GM12878 (cell line): ENCODE results near the gene SLC9C1. TPM values are rescaled to one million over a fixed set of nuclear protein-coding genes. Genes with fewer than 3 reads are reported as not detected.

Source experiments
- CBX3 ChIP-seq: fragments of 200-600 bp; sonication (generic); IDR thresholded peaks from 2 replicates; pipeline ENCODE4 v1.6.1; 2016; ENCODE audit warnings: low read depth, borderline replicate concordance
- ETV6 ChIP-seq, 2 experiments: fragments of 450-650 bp in 1 of 2; IDR thresholded peaks in 1 of 2; conservative IDR thresholded peaks in 1 of 2; 2 replicates each; pipeline ENCODE4 v1.6.1; 2014; ENCODE audit warnings: antibody characterized with exemption in 1 of 2, borderline replicate concordance in 1 of 2, low read depth in 1 of 2, mild to moderate bottlenecking in 1 of 2, moderate library complexity in 1 of 2
- GATAD2B ChIP-seq: fragments of 450-650 bp; conservative IDR thresholded peaks from 2 replicates; pipeline ENCODE4 v1.6.1; 2017; ENCODE audit warnings: low read depth, mild to moderate bottlenecking, moderate library complexity
- IKZF2 ChIP-seq, 2 experiments: fragments of 450-650 bp; IDR thresholded peaks; 2 replicates each; pipeline ENCODE4 v1.6.1; 2017; ENCODE audit warnings: mild to moderate bottlenecking in 2 of 2, moderate library complexity in 2 of 2
- JUND ChIP-seq: IDR thresholded peaks from 2 replicates; pipeline ENCODE4 v1.6.1; 2012; ENCODE audit warnings: low read depth, mild to moderate bottlenecking, low read length, improper control_type of control experiment, moderate library complexity
- MXI1 ChIP-seq: fragments of 150-350 bp; IDR thresholded peaks from 2 replicates; pipeline ENCODE4 v1.6.1; 2011; ENCODE audit warnings: low read depth, mild to moderate bottlenecking, inconsistent platforms, low read length, improper control_type of control experiment
- POLR2AphosphoS5 ChIP-seq: IDR thresholded peaks from 2 replicates; pipeline ENCODE4 v1.6.1; 2011; ENCODE audit warnings: mild to moderate bottlenecking, low read length, inconsistent platforms
- polyA plus RNA-seq, 11 experiments: library from polyadenylated mRNA; depleted of rRNA in 4 of 11; unstranded in 6 of 11; stranded (reverse) in 5 of 11; fragments of >200 nt; fragmentation: Nextera tagmentation in 4 of 11; fragmentation: Illumina TruSeq in 1 of 11; extraction: Ambion mirVana in 4 of 11; extraction: Trizol in 1 of 11; gene quantifications; 1 replicate in 1 of 11; 2 replicates in 10 of 11; pipeline versions ENCODE4 v1.2.1 to v1.2.3, GENCODE V29; 2011 to 2016; ENCODE audit warnings: inconsistent platforms in 2 of 11, missing spikeins in 2 of 11, low read depth in 1 of 11
- total RNA-seq, 4 experiments: library from RNA; depleted of rRNA in 3 of 4; stranded (reverse); fragments of >200 nt in 3 of 4; fragmentation: Illumina TruSeq in 1 of 4; extraction: Trizol in 1 of 4; gene quantifications; 2 replicates each; pipeline versions ENCODE4 v1.2.1 to v1.2.3, GENCODE V29; 2013 to 2021
- TF ChIP-seq, protein P1 (sequence below): IDR thresholded peaks from 2 replicates; pipeline ENCODE4 v1.6.1; 2011; ENCODE audit warnings: borderline replicate concordance, low read depth, mild to moderate bottlenecking, moderate library complexity, low read length; ENCODE audit not compliant: insufficient read depth, poor library complexity, severe bottlenecking
- TF ChIP-seq, protein P2 (sequence below): IDR thresholded peaks from 2 replicates; pipeline ENCODE4 v1.6.1; 2012; ENCODE audit warnings: low read depth, low read length, improper control_type of control experiment
- TF ChIP-seq, protein P3 (sequence below): IDR thresholded peaks from 2 replicates; pipeline ENCODE4 v1.6.1; 2012; ENCODE audit warnings: low read depth, low read length, improper control_type of control experiment

Gene SLC9C1
- total and polyA plus RNA-seq, 10 of the 15 experiments (the other 5 are each of a cell fraction or from before 2014, with no cell fraction given) = not detected

DNA sequence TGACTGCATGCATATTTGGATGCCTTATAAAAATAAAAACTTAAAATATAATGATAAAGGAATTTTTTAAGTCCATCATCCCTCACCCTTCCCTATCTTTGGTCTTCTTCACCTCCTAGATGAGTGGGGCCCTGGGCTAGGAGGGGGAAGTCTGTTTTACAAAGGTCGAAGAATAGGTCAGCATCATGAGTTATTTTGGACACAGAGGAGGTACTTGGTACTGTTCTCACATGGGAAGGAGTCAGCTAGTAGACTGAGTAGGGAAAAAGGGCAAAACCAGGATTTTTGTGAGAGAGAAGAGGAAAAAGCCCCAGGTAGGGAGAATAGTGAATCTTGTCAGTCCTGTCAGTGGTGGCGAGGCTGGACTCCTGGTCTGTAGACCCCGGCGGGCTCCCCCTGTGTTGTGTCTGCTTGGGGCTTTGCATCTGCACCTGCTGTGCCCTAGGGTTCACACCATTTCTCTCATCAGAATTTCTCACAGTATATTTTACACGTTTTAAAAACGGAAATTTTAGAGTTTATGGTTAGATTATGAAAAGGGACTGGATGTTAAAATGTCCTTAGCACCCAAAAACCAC lies 178.1 kb downstream of the SLC9C1 start (continued):
- TF ChIP-seq, protein P1, sequence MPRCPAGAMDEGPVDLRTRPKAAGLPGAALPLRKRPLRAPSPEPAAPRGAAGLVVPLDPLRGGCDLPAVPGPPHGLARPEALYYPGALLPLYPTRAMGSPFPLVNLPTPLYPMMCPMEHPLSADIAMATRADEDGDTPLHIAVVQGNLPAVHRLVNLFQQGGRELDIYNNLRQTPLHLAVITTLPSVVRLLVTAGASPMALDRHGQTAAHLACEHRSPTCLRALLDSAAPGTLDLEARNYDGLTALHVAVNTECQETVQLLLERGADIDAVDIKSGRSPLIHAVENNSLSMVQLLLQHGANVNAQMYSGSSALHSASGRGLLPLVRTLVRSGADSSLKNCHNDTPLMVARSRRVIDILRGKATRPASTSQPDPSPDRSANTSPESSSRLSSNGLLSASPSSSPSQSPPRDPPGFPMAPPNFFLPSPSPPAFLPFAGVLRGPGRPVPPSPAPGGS = peak; percentile 78
- no peak for TF ChIP-seq IKZF2 (IDR thresholded peaks at IDR 0.05)
- TF ChIP-seq, protein P2, sequence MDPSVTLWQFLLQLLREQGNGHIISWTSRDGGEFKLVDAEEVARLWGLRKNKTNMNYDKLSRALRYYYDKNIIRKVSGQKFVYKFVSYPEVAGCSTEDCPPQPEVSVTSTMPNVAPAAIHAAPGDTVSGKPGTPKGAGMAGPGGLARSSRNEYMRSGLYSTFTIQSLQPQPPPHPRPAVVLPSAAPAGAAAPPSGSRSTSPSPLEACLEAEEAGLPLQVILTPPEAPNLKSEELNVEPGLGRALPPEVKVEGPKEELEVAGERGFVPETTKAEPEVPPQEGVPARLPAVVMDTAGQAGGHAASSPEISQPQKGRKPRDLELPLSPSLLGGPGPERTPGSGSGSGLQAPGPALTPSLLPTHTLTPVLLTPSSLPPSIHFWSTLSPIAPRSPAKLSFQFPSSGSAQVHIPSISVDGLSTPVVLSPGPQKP = no peak
- TF ChIP-seq GATAD2B = 0 out of 2 replicates have a peak, but pooled peaks have one; percentile 14
- 0 out of 2 replicates have a peak, but pooled peaks have one; percentile 10 for TF ChIP-seq MXI1
- no peak for TF ChIP-seq JUND
- TF ChIP-seq, protein P3, sequence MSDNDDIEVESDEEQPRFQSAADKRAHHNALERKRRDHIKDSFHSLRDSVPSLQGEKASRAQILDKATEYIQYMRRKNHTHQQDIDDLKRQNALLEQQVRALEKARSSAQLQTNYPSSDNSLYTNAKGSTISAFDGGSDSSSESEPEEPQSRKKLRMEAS = no peak
- no peak for TF ChIP-seq ETV6 (conservative IDR thresholded peaks at IDR 0.05 in 1 of 2, IDR thresholded peaks at IDR 0.05 in 1 of 2; ENCODE audit: borderline replicate concordance in 1 of 2, low read depth in 1 of 2)
- TF ChIP-seq CBX3 = no peak
- TF ChIP-seq POLR2AphosphoS5 = peak; percentile 64; the same call in 1 of the 2 replicates
